K562 (cell line): ENCODE data around the gene ATP5PB. TPM values are rescaled to one million over a fixed set of nuclear protein-coding genes. Genes with fewer than 3 reads are reported as not detected.

Experiments used
- AFF1 ChIP-seq, 2 experiments: fragments of 450-650 bp; IDR thresholded peaks; 2 replicates each; pipeline ENCODE4 v1.6.1; 2018; ENCODE audit warnings: mild to moderate bottlenecking in 2 of 2, low read depth in 1 of 2; ENCODE audit not compliant: partially characterized antibody in 2 of 2
- DPF2 ChIP-seq: fragments of 450-650 bp; IDR thresholded peaks from 2 replicates; pipeline ENCODE4 v1.6.1; 2016
- ETV5 ChIP-seq: sonication (generic); formaldehyde crosslinking; IDR thresholded peaks from 2 replicates; pipeline ENCODE4 v1.4.0; 2020; ENCODE audit warnings: low read depth, mild to moderate bottlenecking, missing genetic modification reagents
- FIP1L1 ChIP-seq: fragments of 200-400 bp; formaldehyde crosslinking; IDR thresholded peaks from 2 replicates; pipeline ENCODE4 v1.6.1; 2018; ENCODE audit warnings: mild to moderate bottlenecking, low read depth, low read length; ENCODE audit not compliant: poor library complexity, severe bottlenecking
- MLLT1 ChIP-seq, 2 experiments: fragments of 450-650 bp; IDR thresholded peaks; 2 replicates each; pipeline ENCODE4 v1.6.1; 2016
- MTA3 ChIP-seq: fragments of 450-650 bp; formaldehyde crosslinking; IDR thresholded peaks from 2 replicates; pipeline ENCODE4 v1.6.1; 2017; ENCODE audit warnings: mild to moderate bottlenecking, borderline replicate concordance
- NFRKB ChIP-seq: fragments of 450-650 bp; IDR thresholded peaks from 2 replicates; pipeline ENCODE4 v1.6.1; 2016; ENCODE audit warnings: low read depth
- NUFIP1 ChIP-seq: fragments of 450-650 bp; IDR thresholded peaks from 2 replicates; pipeline ENCODE4 v1.6.1; 2018; ENCODE audit not compliant: partially characterized antibody
- TRIM25 ChIP-seq: fragments of 450-650 bp; IDR thresholded peaks from 2 replicates; pipeline ENCODE4 v1.7.0; 2016; ENCODE audit warnings: borderline replicate concordance
- ZBTB40 ChIP-seq, 2 experiments: fragments of 450-650 bp in 1 of 2; sonication (generic) in 1 of 2; formaldehyde crosslinking in 1 of 2; IDR thresholded peaks; 2 replicates each; pipeline versions ENCODE4 v1.7.1 to v1.9.0; 2016 to 2022; ENCODE audit warnings: inconsistent platforms in 1 of 2, mild to moderate bottlenecking in 1 of 2, missing genetic modification reagents in 1 of 2
- ZNF79 ChIP-seq: fragments of 250-450 bp; sonication (Bioruptor Pico); IDR thresholded peaks from 2 replicates; pipeline ENCODE4 v1.4.0; 2020; ENCODE audit warnings: low read depth, mild to moderate bottlenecking, moderate library complexity
- polyA plus RNA-seq, 8 experiments: library from polyadenylated mRNA; depleted of rRNA in 4 of 8; stranded (reverse) in 5 of 8; unstranded in 3 of 8; fragments of >200 nt; fragmentation: Nextera tagmentation in 2 of 8; fragmentation: Illumina TruSeq in 1 of 8; extraction: Ambion mirVana in 2 of 8; extraction: Trizol in 1 of 8; gene quantifications; 2 replicates each; pipeline versions ENCODE4 v1.2.1 to v1.2.3, GENCODE V29; 2011 to 2014; ENCODE audit warnings: inconsistent platforms in 1 of 8, missing spikeins in 1 of 8
- total RNA-seq, 7 experiments: library from RNA; depleted of rRNA in 6 of 7; stranded (reverse); fragments of >200 nt in 6 of 7; fragmentation: Illumina TruSeq in 2 of 7; extraction: Trizol in 2 of 7; gene quantifications; 2 replicates each; pipeline versions ENCODE4 v1.2.1 to v1.2.3, GENCODE V29; 2011 to 2021; ENCODE audit warnings: low replicate concordance in 1 of 7

ATP5PB gene
- total and polyA plus RNA-seq, 9 of the 15 experiments (the other 6 are each of a cell fraction or from before 2014, with no cell fraction given), result 651 to 2,735 (median 1,061) TPM

GRCh38 chr1:111449703-111450017 lies 396 bp downstream of the ATP5PB start (continued):
- peak; percentile 34 for TF ChIP-seq MTA3
- peak; percentile 22; the same call in 1 of the 2 replicates for TF ChIP-seq DPF2
- peak; percentile 49; the same call in 1 of the 2 replicates for TF ChIP-seq TRIM25
- TF ChIP-seq ZNF79 (CRISPR knock-in tag), result no peak
- 0 out of 2 replicates have a peak, but pooled peaks have one; percentile 82 for TF ChIP-seq ETV5
- TF ChIP-seq FIP1L1, result no peak
- TF ChIP-seq AFF1 (IDR thresholded peaks at IDR 0.05; ENCODE audit: low read depth in 1 of 2, partially characterized antibody in 2 of 2), result peak in 1 of 2 experiments; percentile 41
- peak in 1 of 2 experiments; percentile 2; a peak in 1 of 4 replicates for TF ChIP-seq MLLT1 (IDR thresholded peaks at IDR 0.05)
- peak; percentile 32 for TF ChIP-seq NUFIP1
- peak; percentile 70; the same call in 1 of the 2 replicates for TF ChIP-seq NFRKB
- 0 out of 2 replicates have a peak, but pooled peaks have one; percentile 51 for TF ChIP-seq ZBTB40 (IDR thresholded peaks at IDR 0.05)
- 0 out of 2 replicates have a peak, but pooled peaks have one; percentile 34 for TF ChIP-seq ZBTB40 (CRISPR knock-in tag; IDR thresholded peaks at IDR 0.05)
